Smooth muscle cell (in vitro differentiated cells): ENCODE data around the gene MB21D2. TPM values are rescaled to one million over a fixed set of nuclear protein-coding genes. Genes with fewer than 3 reads are reported as not detected.

Experiments
- DNase-seq: peaks from one replicate; lab custom pipeline; 2025; ENCODE audit not compliant: unreplicated experiment; lab: John Stamatoyannopoulos, UW
- H2AFZ ChIP-seq: fragments of 200-600 bp; sonication (generic); 2 replicates; pipeline ENCODE4 v1.6.0; 2016; ENCODE audit warnings: antibody characterized with exemption, low read depth, mild to moderate bottlenecking
- H3F3A ChIP-seq: fragments of 200-600 bp; sonication (generic); 2 replicates; pipeline ENCODE4 v1.6.0; 2017; ENCODE audit warnings: antibody characterized with exemption, low read depth
- H3K27ac ChIP-seq: fragments of 200-600 bp; sonication (generic); 2 replicates; pipeline ENCODE4 v1.5.1; 2016; ENCODE audit warnings: low read depth, mild to moderate bottlenecking
- H3K27me3 ChIP-seq: fragments of 200-600 bp; sonication (generic); 2 replicates; pipeline ENCODE4 v1.6.1; 2016; ENCODE audit warnings: low read depth, mild to moderate bottlenecking
- H3K36me3 ChIP-seq: fragments of 200-600 bp; sonication (generic); 2 replicates; pipeline ENCODE4 v1.5.1; 2016; ENCODE audit warnings: low read depth
- H3K4me1 ChIP-seq: fragments of 200-600 bp; sonication (generic); 2 replicates; pipeline ENCODE4 v1.5.1; 2016; ENCODE audit warnings: low read depth
- H3K4me2 ChIP-seq: fragments of 200-600 bp; sonication (generic); 2 replicates; pipeline ENCODE4 v1.6.0; 2016; ENCODE audit warnings: mild to moderate bottlenecking
- H3K4me3 ChIP-seq: fragments of 200-600 bp; sonication (generic); 2 replicates; pipeline ENCODE4 v1.5.1; 2016; ENCODE audit warnings: mild to moderate bottlenecking
- H3K79me2 ChIP-seq: fragments of 200-600 bp; sonication (generic); 2 replicates; pipeline ENCODE4 v1.6.0; 2016; ENCODE audit warnings: low read depth, mild to moderate bottlenecking
- H3K9ac ChIP-seq: fragments of 200-600 bp; sonication (generic); 2 replicates; pipeline ENCODE4 v1.6.0; 2016; ENCODE audit warnings: low read depth
- H3K9me3 ChIP-seq: fragments of 200-600 bp; sonication (generic); replicated peaks from 2 replicates; pipeline ENCODE4 v1.5.1; 2016; ENCODE audit warnings: low read depth
- H4K20me1 ChIP-seq: fragments of 200-600 bp; sonication (generic); 2 replicates; pipeline ENCODE4 v1.6.0; 2016; ENCODE audit warnings: low read depth
- WGBS: methylation state at CpG from one replicate; pipeline ENCODE4 v1.1.7; 2016; ENCODE audit warnings: low lambda C conversion rate; 5-methylcytosine and 5-hydroxymethylcytosine counted together
- polyA plus RNA-seq: library from polyadenylated mRNA; unstranded; fragments of >200 nt; fragmentation: Nextera tagmentation; extraction: Ambion mirVana; gene quantifications from 2 replicates; pipeline ENCODE4 v1.2.1, GENCODE V29; 2016
- total RNA-seq: library from RNA; depleted of rRNA; stranded (reverse); fragments of >200 nt; gene quantifications from 2 replicates; pipeline ENCODE4 v1.2.3, GENCODE V29; 2014
- TF ChIP-seq, protein P1 (sequence below): fragments of 200-600 bp; sonication (generic); IDR thresholded peaks from 2 replicates; pipeline ENCODE4 v1.5.1; 2017; ENCODE audit warnings: borderline replicate concordance, mild to moderate bottlenecking, antibody characterized with exemption; ENCODE audit not compliant: insufficient read depth, poor library complexity, severe bottlenecking

Gene MB21D2
- total and polyA plus RNA-seq, 2 experiments from 2014 or later, result 5.2 to 17.1 TPM

DNA sequence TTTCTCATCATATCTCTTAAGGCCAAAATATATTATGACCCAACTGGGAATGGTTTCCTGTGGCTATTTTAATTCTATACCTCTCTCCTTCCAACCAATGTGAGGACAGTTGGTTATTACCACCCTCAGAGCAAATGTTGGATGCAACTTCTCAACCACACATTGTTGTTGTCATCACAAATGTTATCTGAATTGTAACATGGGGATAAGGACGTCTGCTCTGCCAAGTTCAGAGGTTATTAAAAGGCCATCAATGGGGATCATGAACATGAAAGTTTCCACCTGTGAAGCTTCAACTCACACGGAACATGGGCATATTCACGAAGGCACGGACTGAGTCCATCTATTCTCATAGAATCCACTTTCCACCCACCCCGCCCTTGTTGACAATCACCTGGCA is 46.8 kb downstream of the MB21D2 start:
- Histone ChIP-seq H3K4me2 (no peak overlapping the region), H4K20me1 (peaks cover 5% of the 10 kb centered on the region), H3K27me3 (no peaks in the 10 kb centered on the region), H3K9me3 (no peaks in the 10 kb centered on the region), H3K9ac (no peak overlapping the region), H2AFZ (no peak overlapping the region), H3K27ac (no peak overlapping the region), H3F3A (no peaks in the 10 kb centered on the region), H3K79me2 (peaks cover 39% of the 10 kb centered on the region), H3K4me1 (peaks cover 4% of the 10 kb centered on the region), H3K4me3 (no peak overlapping the region), H3K36me3 (no peaks in the 10 kb centered on the region)
- TF ChIP-seq, protein P1, sequence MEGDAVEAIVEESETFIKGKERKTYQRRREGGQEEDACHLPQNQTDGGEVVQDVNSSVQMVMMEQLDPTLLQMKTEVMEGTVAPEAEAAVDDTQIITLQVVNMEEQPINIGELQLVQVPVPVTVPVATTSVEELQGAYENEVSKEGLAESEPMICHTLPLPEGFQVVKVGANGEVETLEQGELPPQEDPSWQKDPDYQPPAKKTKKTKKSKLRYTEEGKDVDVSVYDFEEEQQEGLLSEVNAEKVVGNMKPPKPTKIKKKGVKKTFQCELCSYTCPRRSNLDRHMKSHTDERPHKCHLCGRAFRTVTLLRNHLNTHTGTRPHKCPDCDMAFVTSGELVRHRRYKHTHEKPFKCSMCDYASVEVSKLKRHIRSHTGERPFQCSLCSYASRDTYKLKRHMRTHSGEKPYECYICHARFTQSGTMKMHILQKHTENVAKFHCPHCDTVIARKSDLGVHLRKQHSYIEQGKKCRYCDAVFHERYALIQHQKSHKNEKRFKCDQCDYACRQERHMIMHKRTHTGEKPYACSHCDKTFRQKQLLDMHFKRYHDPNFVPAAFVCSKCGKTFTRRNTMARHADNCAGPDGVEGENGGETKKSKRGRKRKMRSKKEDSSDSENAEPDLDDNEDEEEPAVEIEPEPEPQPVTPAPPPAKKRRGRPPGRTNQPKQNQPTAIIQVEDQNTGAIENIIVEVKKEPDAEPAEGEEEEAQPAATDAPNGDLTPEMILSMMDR, result no peak
- DNase-seq, result no peak
- 87% methylated on average over 5 of the region's 5 CpGs for WGBS

DNA sequence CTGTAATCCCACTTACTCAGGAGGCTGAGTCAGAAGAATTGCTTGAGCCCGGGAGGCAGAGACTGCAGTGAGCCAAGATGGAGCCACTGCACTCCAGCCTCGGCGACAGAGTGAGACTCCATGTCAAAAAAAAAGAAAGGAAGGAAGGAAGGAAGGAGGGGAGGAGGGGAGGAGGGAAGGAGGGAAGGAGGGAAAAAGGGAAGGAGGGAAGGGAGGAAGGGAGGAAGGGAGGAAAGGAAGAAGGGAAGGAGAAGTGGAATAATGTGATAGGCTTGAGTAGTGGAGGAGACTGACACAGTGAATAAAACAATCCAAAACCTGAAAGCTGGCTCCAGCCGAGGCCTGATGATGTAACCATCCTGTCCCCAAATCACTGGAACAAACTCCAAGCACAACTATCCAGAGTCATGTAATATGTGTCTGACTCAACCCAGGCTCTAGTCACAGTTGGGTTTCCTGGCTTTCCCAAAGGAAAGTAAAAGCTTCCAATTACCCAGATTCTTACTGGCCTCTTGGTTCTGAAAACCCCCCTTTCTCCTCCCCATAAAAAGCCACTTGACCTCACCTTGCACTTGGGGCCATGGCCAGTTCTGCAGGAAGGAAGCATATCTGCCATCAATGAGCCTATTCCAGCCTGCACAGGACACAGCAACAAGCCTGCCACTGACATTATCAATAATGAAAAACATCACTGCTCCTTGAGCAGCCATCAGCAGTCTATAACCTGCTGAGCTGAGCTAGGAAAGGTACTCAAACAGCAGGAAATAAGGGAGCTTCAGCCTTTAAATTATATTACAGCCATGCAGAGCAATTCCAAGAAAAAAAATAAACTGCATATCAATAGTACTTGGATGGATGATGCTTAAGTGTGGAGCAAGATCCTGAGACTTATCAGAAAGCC is 48.3 kb downstream of the MB21D2 start:
- Histone ChIP-seq H3K79me2 (peaks cover 33% of the 10 kb centered on the region), H3K4me2 (peak overlapping the region; percentile 39), H3K4me3 (no peak overlapping the region), H3K27me3 (no peaks in the 10 kb centered on the region), H3K4me1 (peaks cover 4% of the 10 kb centered on the region), H3K27ac (peak overlapping the region; percentile 25), H4K20me1 (peaks cover 5% of the 10 kb centered on the region), H2AFZ (no peak overlapping the region), H3K9me3 (no peaks in the 10 kb centered on the region), H3K9ac (no peak overlapping the region), H3F3A (no peaks in the 10 kb centered on the region), H3K36me3 (no peaks in the 10 kb centered on the region)
- no peak for DNase-seq
- TF ChIP-seq, protein P1, result no peak
- WGBS, result 53% methylated on average over 2 of the region's 4 CpGs

DNA sequence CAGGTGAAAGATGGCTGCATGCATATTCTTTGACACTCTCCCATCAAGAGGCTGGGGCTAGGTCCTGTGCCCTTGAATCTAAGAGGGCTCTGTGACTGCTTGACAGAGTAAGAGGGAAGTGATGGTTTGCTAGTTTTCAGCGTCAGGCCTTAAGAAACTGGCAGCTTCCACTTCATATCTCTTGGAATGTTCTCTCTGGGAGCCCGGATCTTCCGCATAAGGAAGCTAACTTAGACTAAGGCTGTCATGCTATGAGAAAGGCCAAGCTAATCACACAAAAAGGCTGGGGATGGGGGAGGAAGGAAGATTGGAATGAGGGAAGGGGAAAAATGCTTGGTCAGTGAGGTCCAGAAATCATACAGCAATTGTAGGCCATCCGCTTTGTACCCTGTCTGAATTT is 50.0 kb downstream of the MB21D2 start:
- Histone ChIP-seq H3F3A (no peaks in the 10 kb centered on the region), H4K20me1 (peaks cover 5% of the 10 kb centered on the region), H3K4me3 (no peak overlapping the region), H3K36me3 (no peaks in the 10 kb centered on the region), H3K79me2 (peaks cover 23% of the 10 kb centered on the region), H2AFZ (no peak overlapping the region), H3K9ac (no peak overlapping the region), H3K4me1 (peaks cover 4% of the 10 kb centered on the region), H3K27ac (peak overlapping the region; percentile 25), H3K4me2 (peak overlapping the region; percentile 10), H3K27me3 (no peaks in the 10 kb centered on the region), H3K9me3 (no peaks in the 10 kb centered on the region)
- DNase-seq, result no peak
- TF ChIP-seq, protein P1, result no peak
- WGBS, result 44% methylated on average over 4 of the region's 4 CpGs

DNA sequence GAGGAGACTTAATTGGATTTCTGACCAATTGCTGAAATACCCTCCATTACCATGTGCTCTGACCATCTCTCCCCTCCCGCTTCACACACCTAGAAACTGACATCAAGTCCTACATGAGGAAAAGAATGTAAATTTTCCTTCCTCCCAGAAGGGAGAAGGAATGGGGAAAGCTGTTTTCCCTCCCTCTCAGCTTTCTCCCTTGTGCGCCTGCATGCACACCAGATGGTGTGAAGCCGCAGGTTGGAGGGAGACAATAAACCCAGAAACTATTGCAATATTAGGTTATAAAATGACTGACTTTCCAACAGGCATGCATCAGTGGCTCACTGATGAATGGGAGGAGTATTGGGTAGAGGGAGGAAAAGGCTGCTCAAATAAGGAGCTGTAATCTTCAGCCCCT is 50.9 kb downstream of the MB21D2 start:
- Histone ChIP-seq H3K4me1 (peaks cover 4% of the 10 kb centered on the region), H3K9ac (no peak overlapping the region), H2AFZ (no peak overlapping the region), H3K27me3 (no peaks in the 10 kb centered on the region), H3K4me3 (no peak overlapping the region), H3K4me2 (no peak overlapping the region), H3K27ac (no peak overlapping the region), H3K79me2 (peaks cover 20% of the 10 kb centered on the region), H3F3A (no peaks in the 10 kb centered on the region), H3K36me3 (no peaks in the 10 kb centered on the region), H4K20me1 (peaks cover 5% of the 10 kb centered on the region), H3K9me3 (no peaks in the 10 kb centered on the region)
- no peak for DNase-seq
- TF ChIP-seq, protein P1, result no peak
- WGBS, result 95% methylated on average over 3 of the region's 3 CpGs
